ENCODE results near the gene ATG14. TPM values are rescaled to one million over a fixed set of nuclear protein-coding genes. Genes with fewer than 3 reads are reported as not detected.

The ATG14 gene
- total and polyA plus RNA-seq, 2 experiments from 2014 or later = 7.3 to 15.2 TPM

DNA sequence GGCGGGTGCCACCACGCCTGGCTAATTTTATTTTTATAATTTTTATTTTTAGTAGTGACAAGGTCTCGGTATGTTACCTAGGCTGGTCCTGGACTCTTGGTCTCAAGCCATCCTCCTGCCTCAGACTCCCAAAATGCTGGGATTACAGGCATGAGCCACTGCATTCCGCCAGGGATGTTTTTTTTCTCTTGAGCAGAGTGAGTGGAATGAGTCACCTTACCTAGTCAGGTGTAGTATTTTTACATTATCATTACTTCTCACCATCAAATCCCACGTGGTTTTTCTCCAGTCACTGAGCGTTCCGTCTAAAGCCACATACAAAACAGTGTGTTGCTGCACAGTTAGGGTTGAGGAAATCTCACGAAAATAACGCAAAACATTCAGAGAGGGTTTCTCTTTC is 29.7 kb upstream of the ATG14 start:
- Mint-ChIP-seq H3K27ac (no peak overlapping the region), H3K9me3 (0 out of 3 replicates have a peak, but pooled peaks cover 2% of the 10 kb centered on the region), H3K4me3 (no peak overlapping the region), H3K27me3 (ENCODE audit: insufficient read depth, low read depth, poor library complexity) (no peaks in the 10 kb centered on the region), H3K4me1 (peaks cover 7% of the 10 kb centered on the region), H3K36me3 (ENCODE audit: low read depth) (no peaks in the 10 kb centered on the region)
- no peaks in the 10 kb centered on the region for H3K4me1 ChIP-seq (ENCODE audit: insufficient read depth)
- no peaks in the 10 kb centered on the region for H3K9me2 ChIP-seq (ENCODE audit: insufficient read depth)
- H3K27ac ChIP-seq (ENCODE audit: low read depth) = no peak overlapping the region
- ATAC-seq (no peak), DNase-seq (ENCODE audit: low spot score) (no peak)
- no peaks in the 10 kb centered on the region for H3K27me3 ChIP-seq (ENCODE audit: insufficient read depth)
- TF ChIP-seq POLR2AphosphoS5 (IDR thresholded peaks at IDR 0.05; ENCODE audit: low read depth) (no peak), ZNF114 (CRISPR knock-in tag; IDR thresholded peaks at IDR 0.05) (no peak), EZH2 (IDR thresholded peaks at IDR 0.05; ENCODE audit: low read depth, unreplicated experiment) (no peak)
- TF ChIP-seq, protein P1, sequence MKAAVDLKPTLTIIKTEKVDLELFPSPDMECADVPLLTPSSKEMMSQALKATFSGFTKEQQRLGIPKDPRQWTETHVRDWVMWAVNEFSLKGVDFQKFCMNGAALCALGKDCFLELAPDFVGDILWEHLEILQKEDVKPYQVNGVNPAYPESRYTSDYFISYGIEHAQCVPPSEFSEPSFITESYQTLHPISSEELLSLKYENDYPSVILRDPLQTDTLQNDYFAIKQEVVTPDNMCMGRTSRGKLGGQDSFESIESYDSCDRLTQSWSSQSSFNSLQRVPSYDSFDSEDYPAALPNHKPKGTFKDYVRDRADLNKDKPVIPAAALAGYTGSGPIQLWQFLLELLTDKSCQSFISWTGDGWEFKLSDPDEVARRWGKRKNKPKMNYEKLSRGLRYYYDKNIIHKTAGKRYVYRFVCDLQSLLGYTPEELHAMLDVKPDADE (IDR thresholded peaks at IDR 0.05) = no peak
- TF ChIP-seq, protein P2, sequence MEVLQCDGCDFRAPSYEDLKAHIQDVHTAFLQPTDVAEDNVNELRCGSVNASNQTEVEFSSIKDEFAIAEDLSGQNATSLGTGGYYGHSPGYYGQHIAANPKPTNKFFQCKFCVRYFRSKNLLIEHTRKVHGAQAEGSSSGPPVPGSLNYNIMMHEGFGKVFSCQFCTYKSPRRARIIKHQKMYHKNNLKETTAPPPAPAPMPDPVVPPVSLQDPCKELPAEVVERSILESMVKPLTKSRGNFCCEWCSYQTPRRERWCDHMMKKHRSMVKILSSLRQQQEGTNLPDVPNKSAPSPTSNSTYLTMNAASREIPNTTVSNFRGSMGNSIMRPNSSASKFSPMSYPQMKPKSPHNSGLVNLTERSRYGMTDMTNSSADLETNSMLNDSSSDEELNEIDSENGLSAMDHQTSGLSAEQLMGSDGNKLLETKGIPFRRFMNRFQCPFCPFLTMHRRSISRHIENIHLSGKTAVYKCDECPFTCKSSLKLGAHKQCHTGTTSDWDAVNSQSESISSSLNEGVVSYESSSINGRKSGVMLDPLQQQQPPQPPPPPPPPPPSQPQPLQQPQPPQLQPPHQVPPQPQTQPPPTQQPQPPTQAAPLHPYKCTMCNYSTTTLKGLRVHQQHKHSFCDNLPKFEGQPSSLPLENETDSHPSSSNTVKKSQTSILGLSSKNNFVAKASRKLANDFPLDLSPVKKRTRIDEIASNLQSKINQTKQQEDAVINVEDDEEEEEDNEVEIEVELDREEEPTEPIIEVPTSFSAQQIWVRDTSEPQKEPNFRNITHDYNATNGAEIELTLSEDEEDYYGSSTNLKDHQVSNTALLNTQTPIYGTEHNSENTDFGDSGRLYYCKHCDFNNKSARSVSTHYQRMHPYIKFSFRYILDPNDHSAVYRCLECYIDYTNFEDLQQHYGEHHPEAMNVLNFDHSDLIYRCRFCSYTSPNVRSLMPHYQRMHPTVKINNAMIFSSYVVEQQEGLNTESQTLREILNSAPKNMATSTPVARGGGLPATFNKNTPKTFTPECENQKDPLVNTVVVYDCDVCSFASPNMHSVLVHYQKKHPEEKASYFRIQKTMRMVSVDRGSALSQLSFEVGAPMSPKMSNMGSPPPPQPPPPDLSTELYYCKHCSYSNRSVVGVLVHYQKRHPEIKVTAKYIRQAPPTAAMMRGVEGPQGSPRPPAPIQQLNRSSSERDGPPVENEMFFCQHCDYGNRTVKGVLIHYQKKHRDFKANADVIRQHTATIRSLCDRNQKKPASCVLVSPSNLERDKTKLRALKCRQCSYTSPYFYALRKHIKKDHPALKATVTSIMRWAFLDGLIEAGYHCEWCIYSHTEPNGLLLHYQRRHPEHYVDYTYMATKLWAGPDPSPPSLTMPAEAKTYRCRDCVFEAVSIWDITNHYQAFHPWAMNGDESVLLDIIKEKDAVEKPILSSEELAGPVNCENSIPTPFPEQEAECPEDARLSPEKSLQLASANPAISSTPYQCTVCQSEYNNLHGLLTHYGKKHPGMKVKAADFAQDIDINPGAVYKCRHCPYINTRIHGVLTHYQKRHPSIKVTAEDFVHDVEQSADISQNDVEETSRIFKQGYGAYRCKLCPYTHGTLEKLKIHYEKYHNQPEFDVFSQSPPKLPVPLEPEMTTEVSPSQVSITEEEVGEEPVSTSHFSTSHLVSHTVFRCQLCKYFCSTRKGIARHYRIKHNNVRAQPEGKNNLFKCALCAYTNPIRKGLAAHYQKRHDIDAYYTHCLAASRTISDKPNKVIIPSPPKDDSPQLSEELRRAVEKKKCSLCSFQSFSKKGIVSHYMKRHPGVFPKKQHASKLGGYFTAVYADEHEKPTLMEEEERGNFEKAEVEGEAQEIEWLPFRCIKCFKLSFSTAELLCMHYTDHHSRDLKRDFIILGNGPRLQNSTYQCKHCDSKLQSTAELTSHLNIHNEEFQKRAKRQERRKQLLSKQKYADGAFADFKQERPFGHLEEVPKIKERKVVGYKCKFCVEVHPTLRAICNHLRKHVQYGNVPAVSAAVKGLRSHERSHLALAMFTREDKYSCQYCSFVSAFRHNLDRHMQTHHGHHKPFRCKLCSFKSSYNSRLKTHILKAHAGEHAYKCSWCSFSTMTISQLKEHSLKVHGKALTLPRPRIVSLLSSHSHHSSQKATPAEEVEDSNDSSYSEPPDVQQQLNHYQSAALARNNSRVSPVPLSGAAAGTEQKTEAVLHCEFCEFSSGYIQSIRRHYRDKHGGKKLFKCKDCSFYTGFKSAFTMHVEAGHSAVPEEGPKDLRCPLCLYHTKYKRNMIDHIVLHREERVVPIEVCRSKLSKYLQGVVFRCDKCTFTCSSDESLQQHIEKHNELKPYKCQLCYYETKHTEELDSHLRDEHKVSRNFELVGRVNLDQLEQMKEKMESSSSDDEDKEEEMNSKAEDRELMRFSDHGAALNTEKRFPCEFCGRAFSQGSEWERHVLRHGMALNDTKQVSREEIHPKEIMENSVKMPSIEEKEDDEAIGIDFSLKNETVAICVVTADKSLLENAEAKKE (CRISPR knock-in tag; IDR thresholded peaks at IDR 0.05) = no peak
- TF ChIP-seq, protein P3, sequence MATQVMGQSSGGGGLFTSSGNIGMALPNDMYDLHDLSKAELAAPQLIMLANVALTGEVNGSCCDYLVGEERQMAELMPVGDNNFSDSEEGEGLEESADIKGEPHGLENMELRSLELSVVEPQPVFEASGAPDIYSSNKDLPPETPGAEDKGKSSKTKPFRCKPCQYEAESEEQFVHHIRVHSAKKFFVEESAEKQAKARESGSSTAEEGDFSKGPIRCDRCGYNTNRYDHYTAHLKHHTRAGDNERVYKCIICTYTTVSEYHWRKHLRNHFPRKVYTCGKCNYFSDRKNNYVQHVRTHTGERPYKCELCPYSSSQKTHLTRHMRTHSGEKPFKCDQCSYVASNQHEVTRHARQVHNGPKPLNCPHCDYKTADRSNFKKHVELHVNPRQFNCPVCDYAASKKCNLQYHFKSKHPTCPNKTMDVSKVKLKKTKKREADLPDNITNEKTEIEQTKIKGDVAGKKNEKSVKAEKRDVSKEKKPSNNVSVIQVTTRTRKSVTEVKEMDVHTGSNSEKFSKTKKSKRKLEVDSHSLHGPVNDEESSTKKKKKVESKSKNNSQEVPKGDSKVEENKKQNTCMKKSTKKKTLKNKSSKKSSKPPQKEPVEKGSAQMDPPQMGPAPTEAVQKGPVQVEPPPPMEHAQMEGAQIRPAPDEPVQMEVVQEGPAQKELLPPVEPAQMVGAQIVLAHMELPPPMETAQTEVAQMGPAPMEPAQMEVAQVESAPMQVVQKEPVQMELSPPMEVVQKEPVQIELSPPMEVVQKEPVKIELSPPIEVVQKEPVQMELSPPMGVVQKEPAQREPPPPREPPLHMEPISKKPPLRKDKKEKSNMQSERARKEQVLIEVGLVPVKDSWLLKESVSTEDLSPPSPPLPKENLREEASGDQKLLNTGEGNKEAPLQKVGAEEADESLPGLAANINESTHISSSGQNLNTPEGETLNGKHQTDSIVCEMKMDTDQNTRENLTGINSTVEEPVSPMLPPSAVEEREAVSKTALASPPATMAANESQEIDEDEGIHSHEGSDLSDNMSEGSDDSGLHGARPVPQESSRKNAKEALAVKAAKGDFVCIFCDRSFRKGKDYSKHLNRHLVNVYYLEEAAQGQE (IDR thresholded peaks at IDR 0.05; ENCODE audit: unreplicated experiment) = no peak
- no peaks in the 10 kb centered on the region for H4K20me1 ChIP-seq (replicated peaks; ENCODE audit: insufficient read depth)
- H3K4me2 ChIP-seq = no peak overlapping the region
- no peak overlapping the region; the same call in 1 of the 2 replicates for H2AFZ ChIP-seq
- no peaks in the 10 kb centered on the region for H3K79me2 ChIP-seq (replicated peaks; ENCODE audit: insufficient read depth)
- no peaks in the 10 kb centered on the region for H3K36me3 ChIP-seq (ENCODE audit: insufficient read depth)
- H3K4me3 ChIP-seq = no peak overlapping the region
- H3F3A ChIP-seq (replicated peaks; ENCODE audit: low read depth) = no peaks in the 10 kb centered on the region

Measured in GM23338 (cell line).